GM20000 (cell line): ENCODE results near the gene CHN2.

Experiments
- DNase-seq: peaks from one replicate; pipeline ENCODE4 v3.0.0; 2012; ENCODE audit warnings: low spot score
- TF ChIP-seq, protein P1 (sequence below): IDR thresholded peaks from 2 replicates; pipeline ENCODE4 v1.5.1; 2012; ENCODE audit warnings: mild to moderate bottlenecking, control low read depth; ENCODE audit errors: extremely low read depth, missing control alignments

The CHN2 gene

DNA sequence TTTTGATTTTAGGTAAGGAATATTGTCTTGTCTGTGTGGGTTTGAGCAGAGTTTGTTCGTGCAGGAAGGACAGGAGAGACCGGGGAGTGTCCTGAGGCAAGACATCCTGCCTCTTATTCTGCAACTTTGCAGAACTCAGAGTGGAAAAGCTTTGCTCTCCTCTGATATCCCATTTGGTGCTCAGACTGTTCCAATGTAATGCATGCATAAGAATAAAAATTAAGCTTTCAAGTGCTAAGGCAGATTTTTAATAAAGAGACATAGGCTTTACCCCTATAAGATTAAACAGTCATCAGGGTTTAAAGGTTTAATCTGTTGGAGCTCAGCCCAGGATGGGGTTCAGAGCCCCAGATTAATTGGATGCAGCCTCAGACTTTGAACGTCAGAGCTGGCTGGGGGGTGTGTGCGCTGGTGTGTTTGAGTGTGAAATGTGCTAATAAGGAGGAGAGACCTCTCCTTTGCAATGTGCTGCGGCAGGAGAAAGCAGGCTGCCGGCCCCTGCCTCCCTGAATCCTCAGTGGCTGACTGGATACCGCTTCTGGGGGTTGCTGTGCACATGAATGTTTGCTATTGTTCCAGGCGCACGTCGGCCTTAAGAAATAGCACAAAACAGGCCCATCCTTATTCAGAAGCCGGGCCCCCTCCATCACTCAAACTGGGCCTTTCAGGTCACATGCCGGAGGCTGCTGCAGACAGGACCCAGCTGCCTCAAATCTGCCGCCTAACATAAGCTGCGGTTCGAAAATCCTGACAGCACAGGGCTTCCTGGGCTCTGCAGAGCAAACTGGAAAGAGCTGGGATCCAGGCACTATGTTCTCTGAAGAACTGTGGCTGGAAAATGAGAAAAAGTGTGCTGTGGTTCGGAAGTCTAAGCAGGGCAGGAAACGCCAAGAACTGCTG, 285.0 kb downstream of the CHN2 start:
- TF ChIP-seq, protein P1, sequence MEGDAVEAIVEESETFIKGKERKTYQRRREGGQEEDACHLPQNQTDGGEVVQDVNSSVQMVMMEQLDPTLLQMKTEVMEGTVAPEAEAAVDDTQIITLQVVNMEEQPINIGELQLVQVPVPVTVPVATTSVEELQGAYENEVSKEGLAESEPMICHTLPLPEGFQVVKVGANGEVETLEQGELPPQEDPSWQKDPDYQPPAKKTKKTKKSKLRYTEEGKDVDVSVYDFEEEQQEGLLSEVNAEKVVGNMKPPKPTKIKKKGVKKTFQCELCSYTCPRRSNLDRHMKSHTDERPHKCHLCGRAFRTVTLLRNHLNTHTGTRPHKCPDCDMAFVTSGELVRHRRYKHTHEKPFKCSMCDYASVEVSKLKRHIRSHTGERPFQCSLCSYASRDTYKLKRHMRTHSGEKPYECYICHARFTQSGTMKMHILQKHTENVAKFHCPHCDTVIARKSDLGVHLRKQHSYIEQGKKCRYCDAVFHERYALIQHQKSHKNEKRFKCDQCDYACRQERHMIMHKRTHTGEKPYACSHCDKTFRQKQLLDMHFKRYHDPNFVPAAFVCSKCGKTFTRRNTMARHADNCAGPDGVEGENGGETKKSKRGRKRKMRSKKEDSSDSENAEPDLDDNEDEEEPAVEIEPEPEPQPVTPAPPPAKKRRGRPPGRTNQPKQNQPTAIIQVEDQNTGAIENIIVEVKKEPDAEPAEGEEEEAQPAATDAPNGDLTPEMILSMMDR: no peak
- DNase-seq: no peak

DNA sequence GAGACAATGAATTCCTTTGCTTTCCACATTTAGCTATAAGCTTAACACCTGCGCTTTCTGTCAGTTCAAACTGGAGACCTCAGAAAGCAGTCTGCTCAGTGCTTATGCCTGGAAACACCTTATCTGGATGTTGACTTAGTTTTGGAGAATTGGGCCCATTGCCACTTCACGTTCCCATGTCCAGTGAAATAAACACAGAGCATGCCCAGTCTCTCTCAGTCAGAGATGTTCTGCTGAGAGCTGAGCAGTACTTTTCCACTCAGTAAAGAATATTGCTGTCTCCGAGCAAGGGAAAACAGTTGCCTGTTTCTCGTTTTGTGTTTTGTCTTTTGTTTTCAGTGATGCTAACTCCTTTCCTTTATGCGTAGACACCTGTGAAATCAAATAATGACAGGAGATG, 285.9 kb downstream of the CHN2 start:
- TF ChIP-seq, protein P1: no peak
- no peak for DNase-seq

DNA sequence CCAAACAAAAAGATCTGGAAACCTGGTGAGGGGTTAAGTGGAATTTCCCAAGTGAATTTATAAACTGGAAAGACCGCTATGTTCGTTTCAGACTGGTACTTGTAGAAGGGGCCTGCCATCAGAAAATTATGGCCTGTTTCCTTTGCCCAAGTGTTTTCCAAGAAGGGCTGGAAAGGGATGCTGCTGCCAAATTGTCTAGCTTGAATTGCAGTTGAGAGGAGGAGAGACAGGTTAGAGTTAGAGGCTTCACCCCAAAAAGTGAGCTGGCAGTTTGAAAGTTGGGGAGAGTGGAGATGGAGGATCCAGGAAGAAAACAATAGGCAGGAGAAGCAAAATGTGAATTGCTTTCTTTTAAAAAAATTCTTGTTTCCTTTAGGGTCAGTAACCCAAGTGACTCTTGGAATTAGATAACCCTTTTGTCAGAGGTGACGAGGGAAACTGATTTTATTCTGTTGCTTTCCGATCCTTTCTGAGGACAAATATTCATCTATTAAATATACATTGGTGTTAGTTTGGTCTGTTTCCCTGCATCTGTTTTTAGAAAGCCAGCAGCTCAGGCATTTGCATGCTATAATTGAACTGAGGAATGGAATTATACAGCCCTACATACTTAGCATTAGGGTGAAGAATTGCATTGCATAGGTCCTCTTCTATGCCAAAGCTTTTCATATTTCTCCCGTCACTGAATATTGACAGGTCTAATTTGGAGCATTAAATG, 286.5 kb downstream of the CHN2 start:
- TF ChIP-seq, protein P1: no peak
- no peak for DNase-seq

DNA sequence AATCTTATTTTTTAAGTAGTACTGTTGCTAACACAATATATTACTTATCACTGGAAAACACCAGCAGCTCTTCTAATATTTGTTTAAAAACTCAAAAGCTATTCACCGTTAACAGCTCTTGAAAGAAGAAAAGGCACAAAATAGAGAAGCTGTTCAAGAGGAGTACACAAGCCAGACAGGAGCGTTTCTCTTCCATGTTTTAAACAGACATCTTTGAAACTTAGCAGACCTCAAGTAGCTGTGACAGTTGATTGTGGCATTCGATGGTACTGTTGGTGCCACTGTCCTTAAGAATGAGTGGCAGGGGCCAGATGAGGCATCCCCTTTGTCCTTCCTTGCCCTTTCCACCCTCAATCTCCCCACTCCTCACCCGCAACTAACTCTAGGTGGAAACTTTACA, 287.5 kb downstream of the CHN2 start:
- TF ChIP-seq, protein P1: no peak
- no peak for DNase-seq

DNA sequence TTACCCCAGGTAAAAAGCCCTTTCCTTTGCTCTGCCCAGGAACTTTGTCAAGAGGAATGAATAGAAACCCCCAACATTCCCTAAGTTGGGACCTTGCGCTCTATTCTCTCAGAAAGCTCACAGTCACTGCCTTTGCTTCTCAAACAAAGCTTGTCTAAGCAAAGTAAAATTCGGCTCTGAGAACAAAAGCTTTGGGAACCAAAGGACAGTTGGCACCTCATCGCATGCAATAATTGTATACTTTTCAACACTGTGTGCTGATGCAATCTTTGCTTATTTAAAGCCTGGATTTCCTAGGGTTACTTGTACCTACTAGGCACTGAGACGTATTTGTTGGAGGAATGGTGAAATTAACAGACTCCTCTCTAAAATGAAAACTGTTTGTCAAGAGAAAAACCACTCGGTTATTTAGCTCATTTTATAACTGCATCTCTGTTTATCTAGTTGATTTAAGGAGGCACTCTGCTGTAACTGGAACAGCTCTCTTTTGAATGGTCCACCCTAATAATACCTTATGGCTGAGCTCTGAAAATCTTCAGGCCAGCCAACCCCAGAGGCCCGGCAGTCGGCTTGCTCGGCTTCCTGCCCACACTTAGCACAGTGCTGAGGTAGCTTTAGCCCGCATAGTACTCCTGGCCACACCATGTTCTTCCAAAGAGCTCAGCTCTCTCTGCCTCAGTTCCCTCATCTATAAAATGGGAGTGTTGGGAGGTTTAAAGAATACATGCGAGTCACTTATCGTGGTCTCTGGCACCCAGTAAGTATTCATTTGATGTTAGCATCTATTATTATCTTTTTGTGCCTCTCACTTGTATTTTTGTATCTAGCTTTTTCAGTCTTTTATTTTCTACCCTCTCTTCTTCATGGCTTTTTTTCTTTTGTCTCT, 288.9 kb downstream of the CHN2 start:
- TF ChIP-seq, protein P1: no peak
- DNase-seq: no peak

DNA sequence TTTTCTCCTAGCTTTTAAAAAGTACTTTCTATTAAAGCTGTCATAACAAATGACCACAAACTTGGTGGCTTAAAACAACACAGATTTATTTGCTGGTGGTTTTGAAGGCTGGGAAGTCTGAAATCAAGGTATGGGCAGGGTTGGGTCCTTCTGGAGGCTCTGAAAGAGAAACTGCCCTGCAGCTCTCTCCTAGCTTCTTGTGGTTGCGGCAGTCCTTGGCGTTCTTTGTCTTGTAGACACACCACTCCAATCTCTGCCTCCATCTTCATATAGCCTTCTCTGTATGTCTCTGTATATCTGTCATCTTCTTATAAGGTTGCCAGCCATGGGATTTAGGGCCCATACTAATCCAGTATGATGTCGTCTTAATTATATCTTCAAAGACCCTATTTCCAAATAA, 289.7 kb downstream of the CHN2 start:
- TF ChIP-seq, protein P1: no peak
- DNase-seq: no peak
